K562 (cell line): ENCODE data around the gene KRTAP5-11. TPM values are rescaled to one million over a fixed set of nuclear protein-coding genes. Genes with fewer than 3 reads are reported as not detected.

ENCODE experiments used
- HNRNPLL ChIP-seq: fragments of 200-400 bp; formaldehyde crosslinking; IDR thresholded peaks from 2 replicates; pipeline ENCODE4 v1.6.1; 2017; ENCODE audit warnings: low read length, low read depth, mild to moderate bottlenecking; ENCODE audit not compliant: poor library complexity, severe bottlenecking
- MEIS2 ChIP-seq: fragments of 450-650 bp; IDR thresholded peaks from 2 replicates; pipeline ENCODE4 v1.6.1; 2014; ENCODE audit warnings: mild to moderate bottlenecking; ENCODE audit not compliant: partially characterized antibody
- PKNOX1 ChIP-seq: fragments of 450-650 bp; IDR thresholded peaks from 2 replicates; pipeline ENCODE4 v1.6.1; 2016
- SMAD3 ChIP-seq: fragments of 450-650 bp; formaldehyde crosslinking; conservative IDR thresholded peaks from 2 replicates; pipeline ENCODE4 v1.4.0; 2020; ENCODE audit warnings: mild to moderate bottlenecking
- SMC3 ChIP-seq: conservative IDR thresholded peaks from 2 replicates; pipeline ENCODE4 v1.6.1; 2011; ENCODE audit warnings: low read depth, low read length, improper control_type of control experiment; ENCODE audit not compliant: insufficient read depth
- SUPT5H ChIP-seq: fragments of 450-650 bp; IDR thresholded peaks from 2 replicates; pipeline ENCODE4 v1.6.1; 2016
- TARDBP ChIP-seq: fragments of 450-650 bp; IDR thresholded peaks from 2 replicates; pipeline ENCODE4 v1.6.1; 2016
- TBL1XR1 ChIP-seq, 2 experiments: IDR thresholded peaks; 2 replicates each; pipeline ENCODE4 v1.6.1; 2012; ENCODE audit warnings: improper control_type of control experiment in 2 of 2, low read length in 2 of 2, mild to moderate bottlenecking in 1 of 2
- ZMIZ1 ChIP-seq, 2 experiments: fragments of 150-350 bp in 1 of 2; IDR thresholded peaks; 2 replicates each; pipeline ENCODE4 v1.6.1; 2012 to 2016; ENCODE audit warnings: low read depth in 2 of 2, low read length in 2 of 2, mild to moderate bottlenecking in 1 of 2, moderate library complexity in 1 of 2
- ZNF24 ChIP-seq: fragments of 450-650 bp; IDR thresholded peaks from 2 replicates; pipeline ENCODE4 v1.6.1; 2016
- polyA plus RNA-seq, 8 experiments: library from polyadenylated mRNA; depleted of rRNA in 4 of 8; stranded (reverse) in 5 of 8; unstranded in 3 of 8; fragments of >200 nt; fragmentation: Nextera tagmentation in 2 of 8; fragmentation: Illumina TruSeq in 1 of 8; extraction: Ambion mirVana in 2 of 8; extraction: Trizol in 1 of 8; gene quantifications; 2 replicates each; pipeline versions ENCODE4 v1.2.1 to v1.2.3, GENCODE V29; 2011 to 2014; ENCODE audit warnings: inconsistent platforms in 1 of 8, missing spikeins in 1 of 8
- total RNA-seq, 7 experiments: library from RNA; depleted of rRNA in 6 of 7; stranded (reverse); fragments of >200 nt in 6 of 7; fragmentation: Illumina TruSeq in 2 of 7; extraction: Trizol in 2 of 7; gene quantifications; 2 replicates each; pipeline versions ENCODE4 v1.2.1 to v1.2.3, GENCODE V29; 2011 to 2021; ENCODE audit warnings: low replicate concordance in 1 of 7
- TF ChIP-seq, protein P1 (sequence below): fragments of 250-450 bp; sonication (Bioruptor Pico); IDR thresholded peaks from 2 replicates; pipeline ENCODE4 v1.4.0; 2020
- TF ChIP-seq, protein P2 (sequence below), 3 experiments: IDR thresholded peaks in 2 of 3; conservative IDR thresholded peaks in 1 of 3; 2 replicates each; pipeline ENCODE4 v1.5.1; 2011 to 2012; ENCODE audit warnings: low read length in 3 of 3, mild to moderate bottlenecking in 3 of 3, control low read depth in 2 of 3, improper control_type of control experiment in 1 of 3, inconsistent platforms in 1 of 3, low read depth in 1 of 3, mixed read lengths in 1 of 3, moderate library complexity in 1 of 3; ENCODE audit not compliant: insufficient read depth in 2 of 3

KRTAP5-11 gene
- total and polyA plus RNA-seq, 9 of the 15 experiments (the other 6 are each of a cell fraction or from before 2014, with no cell fraction given): not detected

GRCh38 chr11:71563406-71563805 lies 19.3 kb downstream of the KRTAP5-11 start (continued):
- TF ChIP-seq, protein P1, sequence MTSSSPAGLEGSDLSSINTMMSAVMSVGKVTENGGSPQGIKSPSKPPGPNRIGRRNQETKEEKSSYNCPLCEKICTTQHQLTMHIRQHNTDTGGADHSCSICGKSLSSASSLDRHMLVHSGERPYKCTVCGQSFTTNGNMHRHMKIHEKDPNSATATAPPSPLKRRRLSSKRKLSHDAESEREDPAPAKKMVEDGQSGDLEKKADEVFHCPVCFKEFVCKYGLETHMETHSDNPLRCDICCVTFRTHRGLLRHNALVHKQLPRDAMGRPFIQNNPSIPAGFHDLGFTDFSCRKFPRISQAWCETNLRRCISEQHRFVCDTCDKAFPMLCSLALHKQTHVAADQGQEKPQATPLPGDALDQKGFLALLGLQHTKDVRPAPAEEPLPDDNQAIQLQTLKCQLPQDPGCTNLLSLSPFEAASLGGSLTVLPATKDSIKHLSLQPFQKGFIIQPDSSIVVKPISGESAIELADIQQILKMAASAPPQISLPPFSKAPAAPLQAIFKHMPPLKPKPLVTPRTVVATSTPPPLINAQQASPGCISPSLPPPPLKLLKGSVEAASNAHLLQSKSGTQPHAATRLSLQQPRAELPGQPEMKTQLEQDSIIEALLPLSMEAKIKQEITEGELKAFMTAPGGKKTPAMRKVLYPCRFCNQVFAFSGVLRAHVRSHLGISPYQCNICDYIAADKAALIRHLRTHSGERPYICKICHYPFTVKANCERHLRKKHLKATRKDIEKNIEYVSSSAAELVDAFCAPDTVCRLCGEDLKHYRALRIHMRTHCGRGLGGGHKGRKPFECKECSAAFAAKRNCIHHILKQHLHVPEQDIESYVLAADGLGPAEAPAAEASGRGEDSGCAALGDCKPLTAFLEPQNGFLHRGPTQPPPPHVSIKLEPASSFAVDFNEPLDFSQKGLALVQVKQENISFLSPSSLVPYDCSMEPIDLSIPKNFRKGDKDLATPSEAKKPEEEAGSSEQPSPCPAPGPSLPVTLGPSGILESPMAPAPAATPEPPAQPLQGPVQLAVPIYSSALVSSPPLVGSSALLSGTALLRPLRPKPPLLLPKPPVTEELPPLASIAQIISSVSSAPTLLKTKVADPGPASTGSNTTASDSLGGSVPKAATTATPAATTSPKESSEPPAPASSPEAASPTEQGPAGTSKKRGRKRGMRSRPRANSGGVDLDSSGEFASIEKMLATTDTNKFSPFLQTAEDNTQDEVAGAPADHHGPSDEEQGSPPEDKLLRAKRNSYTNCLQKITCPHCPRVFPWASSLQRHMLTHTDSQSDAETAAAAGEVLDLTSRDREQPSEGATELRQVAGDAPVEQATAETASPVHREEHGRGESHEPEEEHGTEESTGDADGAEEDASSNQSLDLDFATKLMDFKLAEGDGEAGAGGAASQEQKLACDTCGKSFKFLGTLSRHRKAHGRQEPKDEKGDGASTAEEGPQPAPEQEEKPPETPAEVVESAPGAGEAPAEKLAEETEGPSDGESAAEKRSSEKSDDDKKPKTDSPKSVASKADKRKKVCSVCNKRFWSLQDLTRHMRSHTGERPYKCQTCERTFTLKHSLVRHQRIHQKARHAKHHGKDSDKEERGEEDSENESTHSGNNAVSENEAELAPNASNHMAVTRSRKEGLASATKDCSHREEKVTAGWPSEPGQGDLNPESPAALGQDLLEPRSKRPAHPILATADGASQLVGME (CRISPR knock-in tag): no peak
- TF ChIP-seq ZNF24 (peak; percentile 43; the same call in 1 of the 2 replicates), SMAD3 (CRISPR knock-in tag) (no peak), TARDBP (no peak), HNRNPLL (no peak), SUPT5H (no peak), SMC3 (peak; percentile 40; the same call in 1 of the 2 replicates), PKNOX1 (peak; percentile 52), MEIS2 (peak; percentile 77), ZMIZ1 (IDR thresholded peaks at IDR 0.05; ENCODE audit: low read depth in 2 of 2, low read length in 2 of 2) (no peak), TBL1XR1 (IDR thresholded peaks at IDR 0.05; ENCODE audit: low read length in 2 of 2) (no peak)
- TF ChIP-seq, protein P2, sequence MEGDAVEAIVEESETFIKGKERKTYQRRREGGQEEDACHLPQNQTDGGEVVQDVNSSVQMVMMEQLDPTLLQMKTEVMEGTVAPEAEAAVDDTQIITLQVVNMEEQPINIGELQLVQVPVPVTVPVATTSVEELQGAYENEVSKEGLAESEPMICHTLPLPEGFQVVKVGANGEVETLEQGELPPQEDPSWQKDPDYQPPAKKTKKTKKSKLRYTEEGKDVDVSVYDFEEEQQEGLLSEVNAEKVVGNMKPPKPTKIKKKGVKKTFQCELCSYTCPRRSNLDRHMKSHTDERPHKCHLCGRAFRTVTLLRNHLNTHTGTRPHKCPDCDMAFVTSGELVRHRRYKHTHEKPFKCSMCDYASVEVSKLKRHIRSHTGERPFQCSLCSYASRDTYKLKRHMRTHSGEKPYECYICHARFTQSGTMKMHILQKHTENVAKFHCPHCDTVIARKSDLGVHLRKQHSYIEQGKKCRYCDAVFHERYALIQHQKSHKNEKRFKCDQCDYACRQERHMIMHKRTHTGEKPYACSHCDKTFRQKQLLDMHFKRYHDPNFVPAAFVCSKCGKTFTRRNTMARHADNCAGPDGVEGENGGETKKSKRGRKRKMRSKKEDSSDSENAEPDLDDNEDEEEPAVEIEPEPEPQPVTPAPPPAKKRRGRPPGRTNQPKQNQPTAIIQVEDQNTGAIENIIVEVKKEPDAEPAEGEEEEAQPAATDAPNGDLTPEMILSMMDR (IDR thresholded peaks at IDR 0.05 in 2 of 3, conservative IDR thresholded peaks at IDR 0.05 in 1 of 3; ENCODE audit: insufficient read depth in 2 of 3, low read depth in 1 of 3, low read length in 3 of 3): peak; percentile 67 to 74 (median 69)
